H7 (cell line): Measurements from ENCODE around the gene RPN1. TPM values are rescaled to one million over a fixed set of nuclear protein-coding genes. Genes with fewer than 3 reads are reported as not detected.
A peak's percentile ranks its signal among the peaks of the same experiment; 100 is the strongest.

Experiments
- DNase-seq: peaks from one replicate; pipeline ENCODE4 v3.0.0; 2012
- H3K27me3 ChIP-seq: 2 replicates; pipeline ENCODE4 v1.6.0; 2011; ENCODE audit warnings: mild to moderate bottlenecking, low read length; ENCODE audit not compliant: control insufficient read depth, insufficient read depth
- H3K36me3 ChIP-seq: replicated peaks from 2 replicates; pipeline ENCODE4 v1.5.1; 2011; ENCODE audit warnings: low read length; ENCODE audit not compliant: control insufficient read depth, insufficient read depth
- H3K4me3 ChIP-seq: 2 replicates; pipeline ENCODE4 v1.5.1; 2011; ENCODE audit warnings: low read depth, mild to moderate bottlenecking, control low read depth, low read length, moderate library complexity; ENCODE audit not compliant: insufficient read depth
- total RNA-seq: library from RNA; depleted of rRNA; stranded (reverse); fragments of >200 nt; shearing (Covaris generic); gene quantifications from 2 replicates; pipeline ENCODE4 v1.2.3, GENCODE V29; 2014

Gene RPN1
- total RNA-seq, 1 experiment from 2014 or later: 339 TPM

DNA sequence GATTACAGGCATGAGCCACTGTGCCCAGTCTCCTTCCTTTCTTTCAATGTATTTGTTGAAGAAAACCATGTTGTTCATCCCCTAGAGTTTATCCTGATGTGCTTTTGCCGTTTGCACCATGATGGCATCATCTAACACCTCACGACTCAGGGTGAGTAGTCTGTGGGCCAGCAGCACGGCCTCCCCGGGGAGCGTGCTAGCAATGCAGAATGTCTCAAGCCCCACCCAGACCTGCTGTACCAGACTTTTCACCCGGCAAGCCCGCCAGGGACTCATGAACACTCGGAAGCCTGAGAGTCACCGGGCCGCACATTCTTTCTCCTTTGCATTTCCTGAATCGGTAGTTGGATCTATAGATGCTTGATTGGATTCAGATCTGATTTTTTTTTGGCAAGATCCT is 64.6 kb downstream of the RPN1 start:
- no peaks in the 10 kb centered on the region for H3K27me3 ChIP-seq
- no peak for DNase-seq

DNA sequence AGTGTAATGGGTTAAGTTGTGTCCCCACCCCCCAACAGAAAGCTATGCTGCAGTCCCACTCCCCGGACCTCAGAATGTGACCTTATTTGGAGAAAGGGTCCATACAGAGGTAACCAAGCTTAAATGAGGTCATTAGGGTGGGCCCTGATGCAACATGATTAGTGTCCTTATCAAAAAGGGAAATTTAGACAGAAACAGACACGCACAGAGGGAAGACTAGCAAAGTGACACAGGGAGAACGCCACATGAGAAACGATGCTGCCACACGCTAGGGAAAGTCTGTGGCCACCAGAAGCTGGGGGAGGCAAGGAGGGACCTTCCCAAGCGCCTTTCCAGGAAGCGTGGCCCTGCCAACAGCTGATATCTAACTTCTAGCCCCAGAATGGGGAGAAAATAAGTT is 65.4 kb downstream of the RPN1 start:
- DNase-seq: no peak
- Histone ChIP-seq H3K36me3 (no peaks in the 10 kb centered on the region), H3K27me3 (no peaks in the 10 kb centered on the region), H3K4me3 (no peak overlapping the region)

More for the DNA sequence above, 64.6 kb downstream of the RPN1 start:
- H3K4me3 ChIP-seq: no peak overlapping the region
- H3K36me3 ChIP-seq: no peaks in the 10 kb centered on the region

DNA sequence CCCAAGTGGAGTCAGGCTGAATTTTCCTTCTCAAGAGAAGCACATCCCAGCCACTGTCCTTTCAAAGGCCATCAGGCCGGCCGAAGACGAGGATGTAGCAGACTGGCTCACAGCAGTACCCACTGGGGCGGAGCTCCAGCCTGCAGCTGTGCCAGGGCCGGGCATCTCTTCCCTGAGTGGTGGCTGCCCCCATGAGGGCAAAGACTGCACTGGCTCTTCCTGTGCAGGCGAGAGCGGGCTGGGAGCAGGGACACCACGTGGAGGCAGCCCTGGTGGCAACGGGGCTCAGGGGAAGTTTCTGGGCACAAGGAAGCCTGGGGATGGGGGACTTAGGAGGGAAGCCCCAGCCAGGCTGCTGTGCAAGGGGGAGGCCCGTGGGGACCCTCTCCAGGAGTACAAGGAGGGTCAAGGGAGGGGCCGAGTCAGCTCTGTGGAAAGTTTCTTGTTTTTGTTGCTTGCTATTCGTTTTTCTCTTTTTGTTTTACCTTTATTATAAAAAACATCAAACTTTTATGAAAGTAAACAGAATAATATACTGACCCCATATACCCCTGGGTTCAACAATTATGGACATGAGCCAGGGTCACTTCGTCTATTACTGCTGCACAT is 66.1 kb downstream of the RPN1 start:
- Histone ChIP-seq H3K36me3 (no peaks in the 10 kb centered on the region), H3K27me3 (no peaks in the 10 kb centered on the region), H3K4me3 (no peak overlapping the region)
- peak; percentile 93 for DNase-seq

DNA sequence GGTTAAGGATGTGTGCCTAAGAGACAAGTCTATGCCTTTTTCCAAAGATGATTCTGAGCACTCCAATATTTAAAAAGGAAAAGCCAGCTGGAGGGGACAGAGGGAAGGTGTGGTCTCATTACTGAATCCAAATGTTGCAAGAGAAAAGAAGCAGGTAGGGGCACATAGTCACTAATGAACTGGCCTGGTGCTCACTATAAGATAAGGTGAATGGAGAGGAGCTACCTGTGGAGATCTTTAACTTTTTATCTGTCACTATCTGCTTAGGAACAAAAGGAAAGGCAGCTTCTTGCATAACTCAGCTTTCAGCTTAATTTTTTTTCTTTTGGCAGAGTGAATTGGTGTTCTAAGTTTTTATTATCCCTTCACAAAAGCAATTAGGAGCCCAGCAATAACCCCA is 69.1 kb downstream of the RPN1 start:
- no peak for DNase-seq
- H3K36me3 ChIP-seq: no peaks in the 10 kb centered on the region

DNA sequence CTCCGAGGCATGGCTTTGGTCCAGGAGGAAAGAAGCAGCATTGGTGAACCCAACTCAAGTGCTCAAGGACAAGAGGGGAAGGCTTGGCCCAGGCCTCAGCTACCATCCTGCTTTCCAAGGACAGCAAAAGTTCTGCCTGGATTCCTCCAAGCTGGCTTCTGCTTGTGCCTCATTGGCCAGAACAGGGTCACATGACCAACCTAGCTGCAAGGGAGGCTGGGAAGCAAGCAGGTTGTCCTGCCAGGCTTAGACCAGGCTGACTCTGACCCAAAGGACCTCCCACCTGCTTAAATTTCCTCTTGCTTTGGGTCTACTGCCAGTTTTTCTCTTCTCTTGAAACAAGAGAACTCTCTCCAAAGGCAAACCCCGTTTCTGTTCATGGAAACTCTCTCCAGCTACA is 70.7 kb downstream of the RPN1 start:
- no peaks in the 10 kb centered on the region for H3K27me3 ChIP-seq
- DNase-seq: no peak
- no peaks in the 10 kb centered on the region for H3K36me3 ChIP-seq
- H3K4me3 ChIP-seq: no peak overlapping the region

More for the DNA sequence above, 69.1 kb downstream of the RPN1 start:
- H3K4me3 ChIP-seq: no peak overlapping the region
- no peaks in the 10 kb centered on the region for H3K27me3 ChIP-seq

DNA sequence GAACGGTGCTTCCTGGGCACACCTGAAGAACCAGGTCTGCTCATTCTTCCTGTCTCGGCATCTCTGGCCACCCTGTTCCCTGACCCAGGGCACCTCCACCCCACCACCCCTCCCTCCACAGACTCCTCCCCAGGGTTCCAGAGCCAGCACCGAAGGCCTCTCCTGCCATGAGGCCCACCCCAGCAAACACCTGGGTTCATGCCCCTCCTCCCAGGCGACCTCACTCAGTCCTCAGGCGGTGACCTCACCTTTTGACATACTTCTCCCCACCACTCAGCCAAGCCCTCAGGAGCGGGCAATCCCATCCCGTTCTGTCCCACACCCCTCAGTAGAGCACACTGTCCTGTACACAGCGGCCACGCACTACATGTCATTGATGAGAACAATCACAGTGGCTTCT is 72.3 kb downstream of the RPN1 start:
- no peaks in the 10 kb centered on the region for H3K36me3 ChIP-seq
- DNase-seq: no peak

DNA sequence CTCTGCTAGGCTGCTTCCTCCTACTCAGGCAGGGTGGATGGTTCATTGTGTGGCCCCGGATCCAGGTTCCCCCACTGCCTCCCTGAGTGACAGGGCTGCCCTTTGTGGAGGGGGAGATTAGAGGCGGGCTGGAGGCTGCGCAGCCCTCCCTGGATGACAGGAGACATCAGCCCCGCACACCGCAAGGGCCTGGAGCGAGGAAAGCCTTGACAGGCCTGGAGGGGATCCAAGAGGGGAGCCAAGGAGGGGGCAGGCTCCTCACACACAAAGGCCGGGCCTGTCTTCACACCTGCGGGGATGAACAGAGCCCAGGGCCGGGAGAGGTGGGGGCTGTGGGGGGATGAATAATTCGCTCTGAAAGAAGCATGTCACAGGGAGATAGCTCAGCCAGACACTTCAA is 72.9 kb downstream of the RPN1 start:
- DNase-seq: peak; percentile 70
- H3K36me3 ChIP-seq: no peaks in the 10 kb centered on the region
- no peaks in the 10 kb centered on the region for H3K27me3 ChIP-seq
- H3K4me3 ChIP-seq: no peak overlapping the region

More for the DNA sequence above, 72.3 kb downstream of the RPN1 start:
- Histone ChIP-seq H3K27me3 (no peaks in the 10 kb centered on the region), H3K4me3 (no peak overlapping the region)

DNA sequence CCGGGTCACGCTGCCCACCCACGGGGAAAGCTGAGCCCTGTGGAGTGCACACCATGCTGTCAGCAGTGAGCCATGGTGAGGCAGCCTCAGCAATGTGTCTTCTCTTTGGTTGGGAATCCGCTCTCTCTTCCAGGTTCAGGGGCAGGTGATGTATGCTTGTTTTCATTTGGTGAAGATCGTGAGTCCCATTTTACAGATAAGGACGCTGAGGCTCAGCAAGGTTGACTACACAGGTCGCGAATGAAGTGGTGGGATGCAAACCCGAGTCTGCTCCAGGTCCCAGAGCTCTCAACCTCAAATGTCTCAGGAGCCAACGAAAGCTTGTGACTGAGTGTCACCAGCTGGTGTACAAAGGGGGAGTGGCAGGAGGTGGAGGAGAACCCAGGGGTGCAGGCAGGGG is 74.3 kb downstream of the RPN1 start:
- Histone ChIP-seq H3K36me3 (no peaks in the 10 kb centered on the region), H3K4me3 (no peak overlapping the region), H3K27me3 (no peaks in the 10 kb centered on the region)
- no peak for DNase-seq

DNA sequence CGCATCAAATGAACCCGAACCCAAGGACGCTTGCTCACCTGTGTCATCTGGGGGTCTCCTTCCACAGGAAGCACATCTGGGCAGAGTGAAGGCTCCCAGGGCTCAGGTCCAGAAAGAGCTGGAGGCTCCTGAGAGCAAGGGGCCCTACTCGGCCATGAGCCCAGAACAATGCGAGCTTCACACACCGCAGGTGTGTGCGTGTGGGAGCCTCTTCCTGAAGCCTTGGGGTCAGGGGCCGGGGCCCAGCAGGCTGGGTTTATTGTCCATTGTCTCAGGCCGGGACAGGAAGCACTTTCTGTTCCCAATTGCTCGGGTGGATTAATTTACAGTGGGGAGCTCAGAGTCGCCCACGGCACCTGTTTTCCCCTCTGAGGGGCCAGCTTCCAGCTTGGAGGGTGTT is 74.8 kb downstream of the RPN1 start:
- DNase-seq: no peak
- H3K27me3 ChIP-seq: no peaks in the 10 kb centered on the region
- no peaks in the 10 kb centered on the region for H3K36me3 ChIP-seq
- no peak overlapping the region for H3K4me3 ChIP-seq

DNA sequence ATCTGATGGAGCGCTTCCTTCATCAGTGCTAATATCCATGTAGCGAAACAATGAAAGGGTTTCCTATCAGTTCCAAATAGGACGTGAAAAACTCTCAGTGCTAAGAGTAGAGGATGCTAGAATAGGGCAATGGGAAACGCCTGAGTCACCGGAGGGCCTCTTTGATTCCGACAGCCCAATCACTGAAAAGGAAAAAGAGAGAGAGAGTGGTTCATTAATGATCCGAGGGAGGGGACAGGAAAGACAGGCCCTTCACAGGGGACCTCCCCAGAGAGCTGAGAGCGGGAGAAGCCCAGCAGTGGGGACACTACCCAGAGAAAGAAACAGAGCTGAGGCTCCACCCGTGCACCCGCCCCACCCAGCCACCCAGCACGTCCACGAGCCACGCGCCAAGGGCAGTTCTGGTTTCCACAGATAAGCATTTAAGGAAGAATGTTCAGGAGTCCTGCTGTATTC is 76.9 kb downstream of the RPN1 start:
- Histone ChIP-seq H3K36me3 (no peaks in the 10 kb centered on the region), H3K4me3 (no peak overlapping the region), H3K27me3 (no peaks in the 10 kb centered on the region)
- no peak for DNase-seq

DNA sequence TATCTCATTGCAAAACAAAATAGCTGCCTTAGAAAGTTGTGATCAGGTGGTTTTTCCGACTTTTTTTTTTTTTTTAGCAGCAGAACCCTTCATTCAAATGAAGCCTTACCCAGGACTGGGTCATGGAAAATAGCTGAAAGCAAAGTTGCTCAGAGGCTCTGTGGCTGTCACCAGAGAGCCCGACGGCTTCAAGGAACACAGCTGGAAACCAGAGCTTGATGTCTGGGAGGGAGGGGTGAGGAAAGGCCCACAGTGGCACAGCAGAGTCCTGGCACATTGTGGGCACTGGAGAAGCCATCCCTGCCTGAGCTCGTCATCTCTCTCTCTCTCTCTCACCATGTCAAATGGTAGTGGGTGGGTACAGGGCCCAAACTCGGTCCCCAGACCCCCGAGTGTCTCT is 77.5 kb downstream of the RPN1 start:
- H3K36me3 ChIP-seq: no peaks in the 10 kb centered on the region
- DNase-seq: no peak
- H3K27me3 ChIP-seq: no peaks in the 10 kb centered on the region
- no peak overlapping the region for H3K4me3 ChIP-seq

DNA sequence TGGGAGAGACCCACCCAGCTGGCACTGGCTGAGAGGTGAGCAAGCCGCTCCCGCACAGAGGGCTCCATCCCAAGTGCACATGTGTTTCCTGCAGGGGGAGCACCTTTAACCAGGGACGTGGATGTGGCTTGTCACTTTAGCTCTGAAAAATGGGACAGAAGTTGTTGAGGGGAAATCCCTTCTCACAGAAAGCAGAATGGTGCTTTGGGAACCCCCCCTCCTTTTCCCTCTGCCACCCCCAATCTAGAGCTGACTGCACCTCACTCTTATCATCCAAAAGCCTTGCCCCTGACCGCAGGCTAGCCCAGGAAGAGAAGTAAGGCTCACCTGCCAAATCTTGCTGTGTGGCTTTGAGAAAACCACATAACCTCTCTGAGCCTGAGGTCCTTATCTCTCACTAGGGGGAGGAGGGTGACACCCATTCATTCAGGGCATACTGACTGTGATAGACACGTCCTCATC is 77.9 kb downstream of the RPN1 start:
- H3K27me3 ChIP-seq: no peaks in the 10 kb centered on the region
- peak; percentile 88 for DNase-seq
- H3K4me3 ChIP-seq: no peak overlapping the region
- no peaks in the 10 kb centered on the region for H3K36me3 ChIP-seq

DNA sequence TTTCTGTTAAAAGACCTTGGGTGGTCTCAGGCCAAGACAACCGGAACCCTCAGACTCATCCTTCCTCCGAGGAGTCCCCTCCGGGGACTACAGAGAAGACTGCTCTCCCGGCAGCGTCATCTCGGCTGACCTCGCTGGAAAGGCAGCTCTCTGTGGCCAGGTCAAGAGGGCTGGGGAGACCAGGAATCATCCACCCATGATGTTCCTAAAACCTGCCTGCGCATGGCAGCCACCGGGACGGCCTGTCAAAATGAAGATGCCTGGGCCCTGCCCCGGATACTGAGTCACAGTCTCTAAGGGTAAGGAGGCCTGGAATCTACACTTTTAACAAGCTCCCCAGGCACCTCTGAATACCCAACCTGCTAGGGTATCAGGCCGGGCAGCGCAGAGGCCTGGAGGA is 78.6 kb downstream of the RPN1 start:
- Histone ChIP-seq H3K27me3 (no peaks in the 10 kb centered on the region), H3K4me3 (no peak overlapping the region), H3K36me3 (no peaks in the 10 kb centered on the region)
- DNase-seq: no peak
